HEK293T (cell line): Measurements from ENCODE around the gene MIOX.

ENCODE experiments used
- CTCF ChIA-PET: fragments of 350-600 bp; formaldehyde crosslinking; extraction: SDS; loops from one replicate; lab custom pipeline; 2021; ENCODE audit warnings: antibody characterized with exemption, inconsistent platforms; lab: Yijun Ruan, JAX
- POLR2A ChIA-PET: fragments of 350-600 bp; formaldehyde crosslinking; extraction: SDS; loops from one replicate; lab custom pipeline; 2020; ENCODE audit warnings: antibody characterized with exemption, inconsistent platforms; lab: Yijun Ruan, JAX
- DNase-seq: peaks from one replicate; pipeline ENCODE4 v3.0.0; 2012; ENCODE audit warnings: mixed read lengths; ENCODE audit errors: extremely low spot score
- ARNT ChIP-seq: fragments of 450-650 bp; IDR thresholded peaks from 2 replicates; pipeline ENCODE4 v1.6.1; 2017; ENCODE audit warnings: mild to moderate bottlenecking
- BHLHE40 ChIP-seq: fragments of 450-650 bp; IDR thresholded peaks from 2 replicates; pipeline ENCODE4 v1.6.1; 2016; ENCODE audit warnings: mild to moderate bottlenecking, moderate library complexity, borderline replicate concordance
- CTBP1 ChIP-seq: fragments of 450-650 bp; IDR thresholded peaks from 2 replicates; pipeline ENCODE4 v1.6.1; 2016; ENCODE audit warnings: borderline replicate concordance
- ELF4 ChIP-seq: fragments of 450-650 bp; IDR thresholded peaks from 2 replicates; pipeline ENCODE4 v1.6.1; 2017; ENCODE audit warnings: antibody characterized with exemption
- FOXA1 ChIP-seq: fragments of 450-650 bp; IDR thresholded peaks from 2 replicates; pipeline ENCODE4 v1.6.1; 2016; ENCODE audit warnings: mild to moderate bottlenecking
- FOXK2 ChIP-seq: fragments of 450-650 bp; IDR thresholded peaks from 2 replicates; pipeline ENCODE4 v1.6.1; 2016; ENCODE audit warnings: mild to moderate bottlenecking
- FOXM1 ChIP-seq: fragments of 450-650 bp; IDR thresholded peaks from 2 replicates; pipeline ENCODE4 v1.6.1; 2017; ENCODE audit warnings: mild to moderate bottlenecking, borderline replicate concordance
- HDGF ChIP-seq: fragments of 450-650 bp; IDR thresholded peaks from 2 replicates; pipeline ENCODE4 v1.6.1; 2017; ENCODE audit warnings: antibody characterized with exemption, borderline replicate concordance
- L3MBTL2 ChIP-seq: fragments of 450-650 bp; conservative IDR thresholded peaks from 2 replicates; pipeline ENCODE4 v1.6.1; 2016; ENCODE audit warnings: mild to moderate bottlenecking
- LEF1 ChIP-seq: fragments of 450-650 bp; IDR thresholded peaks from 2 replicates; pipeline ENCODE4 v1.6.1; 2017; ENCODE audit warnings: mild to moderate bottlenecking, borderline replicate concordance
- NFRKB ChIP-seq: fragments of 450-650 bp; IDR thresholded peaks from 2 replicates; pipeline ENCODE4 v1.6.1; 2016; ENCODE audit warnings: mild to moderate bottlenecking, moderate library complexity
- SP1 ChIP-seq: fragments of 450-650 bp; IDR thresholded peaks from 2 replicates; pipeline ENCODE4 v1.6.1; 2017
- SUZ12 ChIP-seq: fragments of 450-650 bp; IDR thresholded peaks from 2 replicates; pipeline ENCODE4 v1.6.1; 2016; ENCODE audit warnings: mild to moderate bottlenecking
- TARDBP ChIP-seq: fragments of 450-650 bp; IDR thresholded peaks from 2 replicates; pipeline ENCODE4 v1.6.1; 2016
- ZNF384 ChIP-seq: fragments of 450-650 bp; IDR thresholded peaks from 2 replicates; pipeline ENCODE4 v1.6.1; 2016
- TF ChIP-seq, protein P1 (sequence below): fragments of 450-650 bp; IDR thresholded peaks from 2 replicates; pipeline ENCODE4 v1.6.1; 2016

MIOX gene

DNA sequence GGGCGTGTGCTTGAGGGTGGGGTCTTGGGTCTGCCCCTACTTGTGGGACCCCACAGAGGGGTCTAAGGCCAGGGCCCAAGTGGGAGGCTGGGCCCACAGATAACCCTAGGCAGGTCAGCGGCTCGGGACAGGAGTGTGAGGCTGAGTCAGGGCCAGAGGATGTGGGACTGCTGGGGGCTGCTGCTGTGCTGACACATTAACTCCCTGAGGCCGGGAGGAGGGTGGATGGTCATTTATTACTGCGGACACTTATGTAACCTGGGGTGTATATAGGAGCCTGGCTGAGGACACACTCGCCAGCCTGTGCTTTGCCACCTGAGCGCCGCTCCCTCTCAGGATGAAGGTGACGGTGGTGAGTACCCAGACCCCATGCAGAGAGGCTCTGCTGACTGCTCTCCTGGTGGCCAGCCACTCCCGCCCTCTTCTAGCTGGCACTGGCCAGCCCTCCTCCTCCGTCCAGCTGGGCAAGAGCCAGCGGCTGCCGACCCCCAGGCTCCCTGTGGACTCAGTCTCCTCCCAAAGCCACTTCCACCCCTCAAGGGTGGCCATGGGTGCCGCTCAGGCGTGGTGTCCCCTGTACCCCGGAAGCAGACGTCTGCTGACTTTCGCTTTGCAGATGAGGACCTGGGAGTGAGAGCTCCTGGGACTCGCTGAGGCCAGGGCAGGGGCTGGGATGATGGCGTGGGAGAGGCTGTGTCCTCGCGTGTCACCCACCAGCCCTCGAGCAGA is at the start of gene MIOX:
Gene MIOX (plus strand): TSS at position 299 of the 729 bp plus-strand sequence. CDS start 39 bp downstream, at position 338.
- no peak for DNase-seq
- ChIA-PET POLR2A (interaction anchor here (0.9 to 1.3 kb wide), 3 partner anchors 21 to 39 kb away, joined by 3 to 5 read pairs (median 3); partner anchors contain the start of genes LMF2, NCAPH2 and SCO2), CTCF (interaction anchor here (1.5 kb wide), 1 partner anchor 11 kb away, joined by 5 read pairs; no protein-coding TSS in a partner anchor)
- no peak for TF ChIP-seq L3MBTL2
- TF ChIP-seq, protein P1, sequence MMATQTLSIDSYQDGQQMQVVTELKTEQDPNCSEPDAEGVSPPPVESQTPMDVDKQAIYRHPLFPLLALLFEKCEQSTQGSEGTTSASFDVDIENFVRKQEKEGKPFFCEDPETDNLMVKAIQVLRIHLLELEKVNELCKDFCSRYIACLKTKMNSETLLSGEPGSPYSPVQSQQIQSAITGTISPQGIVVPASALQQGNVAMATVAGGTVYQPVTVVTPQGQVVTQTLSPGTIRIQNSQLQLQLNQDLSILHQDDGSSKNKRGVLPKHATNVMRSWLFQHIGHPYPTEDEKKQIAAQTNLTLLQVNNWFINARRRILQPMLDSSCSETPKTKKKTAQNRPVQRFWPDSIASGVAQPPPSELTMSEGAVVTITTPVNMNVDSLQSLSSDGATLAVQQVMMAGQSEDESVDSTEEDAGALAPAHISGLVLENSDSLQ = no peak
- no peak for TF ChIP-seq ARNT
- TF ChIP-seq FOXM1 = no peak
- TF ChIP-seq FOXK2 = no peak

DNA sequence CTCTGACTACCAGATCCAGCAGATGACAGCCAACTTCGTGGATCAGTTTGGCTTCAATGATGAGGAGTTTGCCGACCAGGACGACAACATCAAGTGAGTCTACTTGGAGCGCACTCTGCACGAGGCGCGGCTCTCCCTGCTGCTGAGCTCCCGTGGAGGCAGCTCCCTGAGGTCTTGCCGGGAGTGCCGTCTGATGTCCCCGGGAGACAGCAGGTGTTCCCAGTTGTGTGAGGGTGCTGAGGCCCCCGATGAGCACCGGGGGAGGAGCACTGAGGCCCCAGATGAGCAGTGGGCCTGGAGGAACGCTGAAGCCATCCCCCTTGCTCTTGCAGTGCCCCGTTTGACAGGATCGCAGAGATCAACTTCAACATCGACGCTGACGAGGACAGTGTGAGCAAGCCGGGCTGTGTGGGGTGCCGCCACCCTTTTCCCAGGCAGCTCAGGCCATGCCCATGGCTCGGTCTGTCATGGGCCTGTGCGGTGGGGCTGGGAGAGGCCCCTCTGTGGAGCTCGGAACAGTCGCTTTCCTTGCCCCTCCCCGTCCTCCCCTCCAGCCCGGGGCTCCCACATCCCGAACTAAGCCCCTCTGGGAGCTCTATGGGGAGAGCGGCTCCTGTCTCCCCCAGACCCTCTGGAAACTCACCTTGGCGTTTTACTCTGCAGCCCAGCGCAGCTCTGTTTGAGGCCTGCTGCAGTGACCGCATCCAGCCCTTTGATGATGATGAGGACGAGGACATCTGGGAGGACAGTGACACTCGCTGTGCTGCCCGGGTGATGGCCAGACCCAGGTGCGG is 49.0 kb upstream of the MIOX start:
- ChIA-PET CTCF (no interaction called here), POLR2A (no interaction called here)
- TF ChIP-seq ELF4 = no peak
- no peak for TF ChIP-seq NFRKB
- no peak for TF ChIP-seq ZNF384
- no peak for TF ChIP-seq BHLHE40
- no peak for TF ChIP-seq FOXA1
- TF ChIP-seq SUZ12 = no peak
- no peak for TF ChIP-seq L3MBTL2
- no peak for TF ChIP-seq ARNT
- TF ChIP-seq SP1 = no peak
- TF ChIP-seq FOXM1 = no peak
- TF ChIP-seq, protein P1 = no peak
- no peak for TF ChIP-seq CTBP1
- no peak for TF ChIP-seq HDGF
- no peak for TF ChIP-seq FOXK2
- no peak for TF ChIP-seq TARDBP
- no peak for TF ChIP-seq LEF1
- no peak for DNase-seq

DNA sequence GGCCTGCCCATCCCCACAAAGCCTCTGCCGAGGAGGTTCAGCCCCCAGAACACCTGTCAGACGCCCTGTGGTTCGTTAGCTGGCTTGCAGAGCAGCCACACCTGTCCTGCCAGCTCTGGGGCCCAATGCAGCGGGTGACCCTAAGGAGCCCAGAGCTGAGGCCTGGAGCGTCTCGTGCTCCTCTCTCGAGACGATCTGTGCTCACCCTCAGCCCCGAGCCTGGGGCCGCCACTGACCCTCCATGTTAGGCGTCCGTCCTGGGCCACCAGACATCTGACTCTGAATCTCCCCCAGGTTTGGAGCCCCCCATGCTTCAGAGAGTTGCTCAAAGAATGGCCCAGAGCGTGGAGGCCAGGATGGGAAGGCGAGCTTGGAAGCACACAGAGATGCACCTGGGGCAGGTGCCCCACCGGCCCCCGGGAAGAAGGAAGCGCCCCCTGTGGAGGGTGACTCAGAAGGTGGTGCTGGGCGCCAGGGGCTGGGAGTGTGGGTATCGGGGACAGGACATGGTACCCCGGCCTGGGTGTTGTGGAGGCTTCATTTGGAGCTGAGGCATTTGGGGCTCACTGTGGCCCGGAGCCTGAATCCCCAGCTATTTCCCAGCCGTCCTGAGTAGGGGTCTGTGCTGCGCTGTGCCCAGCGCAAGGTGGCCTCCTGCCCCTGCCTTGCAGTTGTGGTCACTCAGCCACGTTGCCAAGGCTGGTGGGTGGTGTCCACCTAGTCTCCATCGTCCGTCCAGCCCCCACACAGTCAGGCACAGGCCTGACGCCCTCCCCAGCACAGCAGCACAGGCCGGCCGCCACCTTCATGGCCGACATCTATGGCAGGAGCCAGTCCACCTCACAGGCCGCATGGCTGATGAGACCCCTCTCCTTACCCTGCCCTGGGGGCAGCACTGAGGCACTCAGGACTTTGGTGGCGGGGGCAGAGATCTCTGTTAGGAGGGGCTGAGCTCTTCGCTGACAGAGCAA is 48.1 kb upstream of the MIOX start:
- TF ChIP-seq FOXM1 = no peak
- TF ChIP-seq SP1 = no peak
- ChIA-PET CTCF (no interaction called here), POLR2A (interaction anchor here (2.3 kb wide), 1 partner anchor 69 kb away, joined by 4 read pairs; the partner anchor contains the start of gene LMF2)
- no peak for DNase-seq

DNA sequence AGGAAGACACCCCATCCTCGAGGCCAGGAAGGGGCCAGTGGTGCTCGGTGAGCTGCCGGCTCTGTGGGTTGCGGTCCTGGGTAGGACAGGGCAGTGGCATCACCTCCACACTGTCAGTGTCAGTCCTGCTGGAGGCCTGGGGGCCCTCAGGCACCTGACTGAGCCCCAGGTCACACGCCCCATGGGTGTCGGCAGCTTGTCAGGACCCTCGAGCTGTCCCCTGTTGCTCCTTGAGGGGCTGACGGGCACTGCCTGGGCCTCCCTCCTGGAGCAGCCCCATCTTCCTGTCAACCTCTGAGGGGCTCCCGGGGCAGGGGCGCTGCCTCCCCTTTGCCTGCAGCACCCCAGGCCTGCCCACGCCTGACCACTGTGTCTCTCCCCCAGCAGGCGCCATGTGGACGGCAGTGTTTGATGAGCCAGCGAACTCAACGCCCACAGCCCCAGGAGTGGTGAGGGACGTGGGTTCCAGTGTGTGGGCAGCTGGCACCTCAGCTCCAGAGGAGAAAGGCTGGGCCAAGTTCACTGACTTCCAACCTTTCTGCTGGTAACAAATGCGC is 47.3 kb upstream of the MIOX start:
- ChIA-PET POLR2A (interaction anchor here (2.3 kb wide), 1 partner anchor 68 kb away, joined by 4 read pairs; the partner anchor contains the start of gene LMF2), CTCF (no interaction called here)
- DNase-seq = no peak
- no peak for TF ChIP-seq CTBP1
- TF ChIP-seq FOXK2 = no peak
- TF ChIP-seq SUZ12 = no peak
- TF ChIP-seq FOXA1 = no peak
- no peak for TF ChIP-seq ARNT
- no peak for TF ChIP-seq NFRKB
- no peak for TF ChIP-seq SP1
- TF ChIP-seq L3MBTL2 = no peak
- TF ChIP-seq, protein P1 = no peak
- TF ChIP-seq ELF4 = no peak
- no peak for TF ChIP-seq LEF1
- TF ChIP-seq BHLHE40 = no peak
- TF ChIP-seq HDGF = no peak
- TF ChIP-seq ZNF384 = no peak
- no peak for TF ChIP-seq FOXM1
- no peak for TF ChIP-seq TARDBP

DNA sequence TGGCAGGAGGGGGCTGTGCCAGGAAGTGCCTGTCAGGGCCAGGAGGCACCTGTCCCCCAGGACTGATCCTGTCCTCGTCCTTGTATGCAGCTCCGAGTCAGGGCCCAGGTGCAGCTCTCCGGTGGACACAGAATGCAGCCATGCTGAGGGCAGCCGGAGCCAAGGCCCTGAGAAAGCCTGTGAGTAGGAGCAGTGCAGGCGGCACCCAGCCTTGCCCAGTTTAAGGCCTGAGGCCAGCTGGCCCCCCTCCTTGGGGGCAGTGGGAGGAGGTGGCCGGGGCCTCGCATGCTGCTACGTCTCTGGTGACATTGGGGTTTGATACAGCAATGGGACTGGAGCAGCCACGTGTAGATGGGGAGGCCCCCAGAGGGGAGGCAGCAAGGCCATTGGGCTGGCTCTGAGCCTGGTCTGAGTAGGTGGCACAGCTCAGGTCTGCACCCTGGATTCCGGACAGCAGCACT is 46.8 kb upstream of the MIOX start:
- ChIA-PET CTCF (no interaction called here), POLR2A (interaction anchor here (2.3 kb wide), 1 partner anchor 68 kb away, joined by 4 read pairs; the partner anchor contains the start of gene LMF2)
- no peak for DNase-seq
- no peak for TF ChIP-seq FOXM1
- no peak for TF ChIP-seq ZNF384
- TF ChIP-seq HDGF = no peak
